ENCODE measurements around the gene SGCD. TPM values are rescaled to one million over a fixed set of nuclear protein-coding genes. Genes with fewer than 3 reads are reported as not detected.

The SGCD gene
- total RNA-seq, 1 donor from 2014 or later = 8.8 TPM

GRCh38 chr5:156591631-156592030 lies 264.7 kb downstream of the SGCD start:
- Mint-ChIP-seq H3K27ac (no peak overlapping the region), H3K4me3 (no peak overlapping the region), H3K36me3 (no peaks in the 10 kb centered on the region), H3K27me3 (no peaks in the 10 kb centered on the region), H3K4me1 (ENCODE audit: unreplicated experiment) (peaks cover 4% of the 10 kb centered on the region), H3K9me3 (peaks cover 8% of the 10 kb centered on the region)
- DNase-seq (ENCODE audit: extremely low spot score, unreplicated experiment) = no peak
- no peak for TF ChIP-seq CTCF (conservative IDR thresholded peaks at IDR 0.05)

- Mint-ChIP-seq H3K27ac (no peak overlapping the region), H3K9me3 (peaks cover 8% of the 10 kb centered on the region), H3K27me3 (no peaks in the 10 kb centered on the region), H3K36me3 (no peaks in the 10 kb centered on the region), H3K4me1 (ENCODE audit: unreplicated experiment) (no peaks in the 10 kb centered on the region), H3K4me3 (no peak overlapping the region)
- TF ChIP-seq CTCF (conservative IDR thresholded peaks at IDR 0.05) = no peak
- no peak for DNase-seq (ENCODE audit: extremely low spot score, unreplicated experiment)
Observed at GRCh38 chr5:156593546-156593945, 266.6 kb downstream of the SGCD start.

GRCh38 chr5:156594406-156594805 lies 267.4 kb downstream of the SGCD start:
- no peak for TF ChIP-seq CTCF (conservative IDR thresholded peaks at IDR 0.05)
- DNase-seq (ENCODE audit: extremely low spot score, unreplicated experiment) = no peak
- Mint-ChIP-seq H3K4me1 (ENCODE audit: unreplicated experiment) (no peaks in the 10 kb centered on the region), H3K27me3 (no peaks in the 10 kb centered on the region), H3K4me3 (no peak overlapping the region), H3K27ac (no peak overlapping the region), H3K9me3 (peaks cover 8% of the 10 kb centered on the region), H3K36me3 (no peaks in the 10 kb centered on the region)

GRCh38 chr5:156595132-156595787 lies 268.3 kb downstream of the SGCD start:
- Mint-ChIP-seq H3K9me3 (peaks cover 8% of the 10 kb centered on the region), H3K4me3 (no peak overlapping the region), H3K4me1 (ENCODE audit: unreplicated experiment) (no peaks in the 10 kb centered on the region), H3K27me3 (no peaks in the 10 kb centered on the region), H3K27ac (no peak overlapping the region), H3K36me3 (no peaks in the 10 kb centered on the region)
- no peak for DNase-seq (ENCODE audit: extremely low spot score, unreplicated experiment)
- TF ChIP-seq CTCF (conservative IDR thresholded peaks at IDR 0.05) = no peak

GRCh38 chr5:156597276-156597675 lies 270.3 kb downstream of the SGCD start:
- no peak for TF ChIP-seq CTCF (conservative IDR thresholded peaks at IDR 0.05)
- Mint-ChIP-seq H3K4me3 (no peak overlapping the region), H3K4me1 (ENCODE audit: unreplicated experiment) (no peaks in the 10 kb centered on the region), H3K9me3 (peaks cover 7% of the 10 kb centered on the region), H3K36me3 (no peaks in the 10 kb centered on the region), H3K27ac (no peak overlapping the region), H3K27me3 (no peaks in the 10 kb centered on the region)
- no peak for DNase-seq (ENCODE audit: extremely low spot score, unreplicated experiment)

All from type B pancreatic cell (in vitro differentiated cells).